Body of pancreas (tissue), 4 donors: Measurements from ENCODE around the gene TH. TPM values are rescaled to one million over a fixed set of nuclear protein-coding genes. Genes with fewer than 3 reads are reported as not detected.

Experiments
- ATAC-seq: fragments of 150-250 bp; one replicate; pipeline ENCODE4 v1.9.1; 2016
- DNase-seq, 4 donors: peaks; one replicate each; pipeline ENCODE4 v3.0.0-alpha.2; 2019
- H3K27ac ChIP-seq, 4 donors: fragments of 200-600 bp; sonication (generic); 1 replicate in 3 of 4; 2 replicates in 1 of 4; pipeline versions ENCODE4 v1.5.1 to v1.6.1; 2016 to 2019; ENCODE audit warnings: mild to moderate bottlenecking in 1 of 4, mixed read lengths in 1 of 4, moderate library complexity in 1 of 4
- H3K27me3 ChIP-seq, 2 donors: fragments of 200-600 bp; sonication (generic); one replicate each; pipeline ENCODE4 v1.6.0; 2016; ENCODE audit warnings: mild to moderate bottlenecking in 1 of 2
- H3K36me3 ChIP-seq, 2 donors: fragments of 200-600 bp; sonication (generic); replicated peaks in 1 of 2; 2 replicates each; pipeline ENCODE4 v1.5.1; 2016; ENCODE audit warnings: low read depth in 2 of 2; ENCODE audit not compliant: insufficient read depth in 1 of 2
- H3K4me1 ChIP-seq: fragments of 200-600 bp; sonication (generic); one replicate; pipeline ENCODE4 v1.6.0; 2016
- H3K4me3 ChIP-seq, 2 donors: fragments of 200-600 bp; sonication (generic); 1 replicate in 1 of 2; 2 replicates in 1 of 2; pipeline ENCODE4 v1.5.1; 2016 to 2019
- H3K9me3 ChIP-seq, 3 donors: fragments of 200-600 bp; sonication (generic); 1 replicate in 2 of 3; 2 replicates in 1 of 3; pipeline ENCODE4 v1.5.1; 2016
- POLR2A ChIP-seq, 3 donors: fragments of 450-650 bp; IDR thresholded peaks; one replicate each; pipeline ENCODE4 v1.6.1; 2016; ENCODE audit warnings: antibody characterized with exemption in 3 of 3, mild to moderate bottlenecking in 2 of 3
- WGBS, 2 donors: methylation state at CpG; one replicate each; pipeline ENCODE4 v1.1.5; 2017; 5-methylcytosine and 5-hydroxymethylcytosine counted together
- intact Hi-C: fragments of 100-400 bp; cut with DNase I; formaldehyde crosslinking; loops from one replicate; pipeline ENCODE4 v1.15.1; 2023
- total RNA-seq, 2 donors: library from RNA; depleted of rRNA; stranded (reverse); fragments of >200 nt; gene quantifications; one replicate each; pipeline ENCODE4 v1.1.0, GENCODE V29; 2016
- TF ChIP-seq, protein P1 (sequence below), 7 experiments: fragments of 450-650 bp in 4 of 7; fragments of 200-600 bp in 3 of 7; sonication (generic) in 3 of 7; IDR thresholded peaks; one replicate each; pipeline ENCODE4 v1.5.1; 2016 to 2019; ENCODE audit warnings: antibody characterized with exemption in 7 of 7

TH gene
- total RNA-seq, 2 donors from 2014 or later, result 0.66 TPM; not detected in 1

- ATAC-seq (no peak), DNase-seq (no peak)
- intact Hi-C loops, result loop anchor here (5.0 to 10.0 kb wide), 3 partner anchors 268 to 495 kb away; no protein-coding TSS in a partner anchor
- TF ChIP-seq, protein P1, sequence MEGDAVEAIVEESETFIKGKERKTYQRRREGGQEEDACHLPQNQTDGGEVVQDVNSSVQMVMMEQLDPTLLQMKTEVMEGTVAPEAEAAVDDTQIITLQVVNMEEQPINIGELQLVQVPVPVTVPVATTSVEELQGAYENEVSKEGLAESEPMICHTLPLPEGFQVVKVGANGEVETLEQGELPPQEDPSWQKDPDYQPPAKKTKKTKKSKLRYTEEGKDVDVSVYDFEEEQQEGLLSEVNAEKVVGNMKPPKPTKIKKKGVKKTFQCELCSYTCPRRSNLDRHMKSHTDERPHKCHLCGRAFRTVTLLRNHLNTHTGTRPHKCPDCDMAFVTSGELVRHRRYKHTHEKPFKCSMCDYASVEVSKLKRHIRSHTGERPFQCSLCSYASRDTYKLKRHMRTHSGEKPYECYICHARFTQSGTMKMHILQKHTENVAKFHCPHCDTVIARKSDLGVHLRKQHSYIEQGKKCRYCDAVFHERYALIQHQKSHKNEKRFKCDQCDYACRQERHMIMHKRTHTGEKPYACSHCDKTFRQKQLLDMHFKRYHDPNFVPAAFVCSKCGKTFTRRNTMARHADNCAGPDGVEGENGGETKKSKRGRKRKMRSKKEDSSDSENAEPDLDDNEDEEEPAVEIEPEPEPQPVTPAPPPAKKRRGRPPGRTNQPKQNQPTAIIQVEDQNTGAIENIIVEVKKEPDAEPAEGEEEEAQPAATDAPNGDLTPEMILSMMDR (IDR thresholded peaks at IDR 0.05), result peak in 4 of 7 experiments; percentile 18 to 58 (median 42)
- TF ChIP-seq POLR2A (IDR thresholded peaks at IDR 0.05), result no peak
- 19 to 21% methylated on average over 11 of the region's 11 CpGs for WGBS, 2 donors
- Histone ChIP-seq H3K27me3 (peaks cover 0 to 25% of the 10 kb centered on the region in 2 donors), H3K36me3 (no peaks in the 10 kb centered on the region), H3K4me3 (no peak overlapping the region), H3K27ac (no peak overlapping the region), H3K9me3 (no peaks in the 10 kb centered on the region), H3K4me1 (peaks cover 6% of the 10 kb centered on the region)
These were observed 21.5 kb downstream of the TH start for GRCh38 chr11:2149864-2150847.

- 39 to 47% methylated on average over 5 to 8 of the region's 8 CpGs for WGBS, 2 donors
- H3K4me3 ChIP-seq, result no peak overlapping the region
- peaks cover 7% of the 10 kb centered on the region for H3K4me1 ChIP-seq
- H3K36me3 ChIP-seq, result no peaks in the 10 kb centered on the region
- TF ChIP-seq, protein P1 (IDR thresholded peaks at IDR 0.05), result no peak
- no peak for TF ChIP-seq POLR2A (IDR thresholded peaks at IDR 0.05)
- no peaks in the 10 kb centered on the region for H3K9me3 ChIP-seq
- peaks cover 0 to 31% of the 10 kb centered on the region in 2 donors for H3K27me3 ChIP-seq
- DNase-seq, result no peak
- ATAC-seq, result no peak
- no peak overlapping the region for H3K27ac ChIP-seq
- intact Hi-C loops, result no loop called here
These were observed 22.2 kb downstream of the TH start for GRCh38 chr11:2149460-2149859.

DNA sequence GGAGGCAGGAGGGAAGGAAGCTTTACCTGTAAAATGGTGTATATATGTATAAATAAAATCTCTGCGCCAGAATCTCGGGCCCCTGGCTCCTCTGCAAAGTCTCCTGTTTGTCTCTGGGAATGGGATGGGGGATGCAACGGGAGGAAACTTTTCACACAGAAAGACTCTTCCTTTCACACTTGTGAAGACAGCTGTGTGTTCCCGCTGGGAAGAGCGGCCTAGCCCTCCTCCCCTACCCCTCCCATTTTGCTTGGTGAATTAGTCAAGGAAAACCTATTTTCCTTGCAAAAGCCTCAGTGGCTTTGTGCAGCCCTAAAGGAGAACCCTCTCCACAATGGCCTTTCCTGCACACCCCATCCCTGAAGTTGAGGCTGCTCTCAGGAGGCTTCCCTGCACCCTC is 23.0 kb downstream of the TH start:
- intact Hi-C loops, result no loop called here
- DNase-seq (no peak), ATAC-seq (no peak)
- H3K27me3 ChIP-seq, result peaks cover 0 to 39% of the 10 kb centered on the region in 2 donors
- no peaks in the 10 kb centered on the region for H3K36me3 ChIP-seq
- peaks cover 16% of the 10 kb centered on the region for H3K4me1 ChIP-seq
- 36 to 49% methylated on average over 4 to 5 of the region's 5 CpGs for WGBS, 2 donors
- H3K27ac ChIP-seq, result no peak overlapping the region
- TF ChIP-seq POLR2A (IDR thresholded peaks at IDR 0.05), result no peak
- TF ChIP-seq, protein P1 (IDR thresholded peaks at IDR 0.05), result no peak
- no peak overlapping the region for H3K4me3 ChIP-seq
- no peaks in the 10 kb centered on the region for H3K9me3 ChIP-seq

DNA sequence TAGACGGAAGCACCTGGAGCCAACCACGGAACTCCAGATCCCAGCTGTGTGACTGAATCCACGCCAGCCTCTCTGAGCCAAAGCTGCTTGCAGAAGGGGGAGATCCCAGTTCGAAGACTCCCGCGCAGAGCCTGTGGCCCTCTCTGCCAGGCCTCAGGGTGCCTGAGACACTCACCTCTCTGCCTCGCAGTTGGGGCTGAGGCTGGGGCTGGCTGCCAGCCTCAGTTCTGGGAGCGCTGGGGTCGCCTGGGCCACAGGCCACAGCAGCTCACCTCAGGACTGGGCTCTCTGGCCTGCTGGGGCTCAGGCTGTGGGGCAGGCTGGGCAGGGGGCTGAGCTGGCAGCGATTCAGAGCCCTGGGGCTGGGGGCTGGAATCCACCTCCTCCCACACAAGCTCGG is 24.2 kb downstream of the TH start:
- TF ChIP-seq, protein P1 (IDR thresholded peaks at IDR 0.05), result no peak
- no peak for TF ChIP-seq POLR2A (IDR thresholded peaks at IDR 0.05)
- intact Hi-C loops, result no loop called here
- no peak overlapping the region for H3K27ac ChIP-seq
- no peaks in the 10 kb centered on the region for H3K36me3 ChIP-seq
- DNase-seq (no peak), ATAC-seq (no peak)
- H3K27me3 ChIP-seq, result peaks cover 0 to 41% of the 10 kb centered on the region in 2 donors
- 11 to 51% methylated on average over 3 to 11 of the region's 11 CpGs for WGBS, 2 donors
- no peaks in the 10 kb centered on the region for H3K9me3 ChIP-seq
- no peak overlapping the region for H3K4me3 ChIP-seq
- H3K4me1 ChIP-seq, result peaks cover 17% of the 10 kb centered on the region
